ENCODE measurements around the gene WRNIP1.

Gene WRNIP1

DNA sequence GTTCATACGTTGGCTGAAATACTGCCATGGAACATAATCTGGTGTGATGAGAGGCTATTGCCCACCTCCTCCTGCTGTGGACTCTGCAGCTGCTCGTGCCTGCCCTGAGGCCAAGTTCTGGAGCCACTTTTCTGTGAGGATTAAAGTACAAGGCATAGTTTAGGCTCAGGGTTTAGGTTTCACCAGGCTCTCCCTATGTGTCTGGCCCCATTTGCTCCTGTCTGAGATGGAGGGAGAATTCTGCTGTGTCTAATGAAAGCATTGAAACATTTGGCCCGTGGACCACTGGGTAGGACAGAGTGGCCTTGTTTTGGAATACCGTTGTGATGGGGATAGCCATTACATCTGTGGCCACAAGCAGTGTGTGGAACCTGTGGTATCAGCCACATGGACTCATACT lies 5.9 kb downstream of the WRNIP1 start:
- DNase-seq: no peak
- no peaks in the 10 kb centered on the region for H3K27me3 ChIP-seq (replicated peaks in 2 of 5; ENCODE audit: control insufficient read depth in 4 of 5, insufficient read depth in 5 of 5, low read length in 4 of 5)
- H3K36me3 ChIP-seq (ENCODE audit: control insufficient read depth in 4 of 4, insufficient read depth in 4 of 4, low read length in 3 of 4): peaks cover 22 to 67% (median 44%) of the 10 kb centered on the region in 4 experiments
- POLR2A ChIA-PET: no interaction called here
- 93% methylated on average over 3 of the region's 4 CpGs for WGBS (ENCODE audit: insufficient coverage)
- CTCF ChIA-PET: interaction anchor here (1.6 to 11.4 kb wide), 6 partner anchors 10 to 219 kb away, joined by 3 to 192 read pairs (median 18); partner anchors contain the start of gene MYLK4
- peak overlapping the region in 1 of 2 experiments; percentile 39 for H3K27ac ChIP-seq (ENCODE audit: insufficient read depth in 1 of 2, low read depth in 1 of 2, low read length in 2 of 2, poor library complexity in 1 of 2, severe bottlenecking in 2 of 2)
- peaks cover 24 to 81% (median 35%) of the 10 kb centered on the region in 4 experiments for H3K4me1 ChIP-seq (ENCODE audit: control extremely low read depth in 1 of 4, control insufficient read depth in 4 of 4, insufficient read depth in 4 of 4, low read length in 3 of 4)
- H3K4me3 ChIP-seq (ENCODE audit: control insufficient read depth in 1 of 7, extremely low read depth in 1 of 7, insufficient read depth in 4 of 7, low read depth in 2 of 7, low read length in 6 of 7): peak overlapping the region in 2 of 7 experiments; percentile 1 to 96
- no peaks in the 10 kb centered on the region for H3K9me3 ChIP-seq (ENCODE audit: control extremely low read depth in 1 of 5, control insufficient read depth in 4 of 5, insufficient read depth in 2 of 5, low read depth in 1 of 5, low read length in 4 of 5)

DNA sequence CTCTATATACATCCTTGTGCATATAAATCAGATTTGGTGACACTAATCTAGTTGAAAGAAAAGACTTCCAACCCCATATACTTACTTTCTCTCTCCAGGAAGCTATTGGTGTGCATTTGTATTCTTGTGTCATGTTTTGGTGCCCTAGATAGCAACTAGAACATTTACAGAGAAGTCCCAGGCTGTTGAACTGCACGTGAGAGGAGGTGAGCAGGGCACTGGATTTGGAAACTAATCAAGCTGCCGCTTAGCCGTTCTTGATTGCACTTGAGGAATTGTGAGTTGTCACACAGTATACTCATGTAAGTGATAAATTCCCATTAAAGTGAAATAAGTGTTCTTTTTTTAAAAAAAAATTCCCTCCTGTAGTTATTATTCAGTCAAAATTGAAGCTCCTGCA lies 7.6 kb downstream of the WRNIP1 start:
- no peak for DNase-seq
- CTCF ChIA-PET: interaction anchor here (0.7 to 11.4 kb wide), 12 partner anchors 8 to 217 kb away, joined by 3 to 192 read pairs (median 6); partner anchors contain the start of genes MYLK4 and SERPINB1
- peaks cover 16 to 82% (median 26%) of the 10 kb centered on the region in 4 experiments for H3K4me1 ChIP-seq (ENCODE audit: control extremely low read depth in 1 of 4, control insufficient read depth in 4 of 4, insufficient read depth in 4 of 4, low read length in 3 of 4)
- WGBS (ENCODE audit: insufficient coverage): no CpG with 5 or more reads among the region's 3 CpGs
- H3K27ac ChIP-seq (ENCODE audit: insufficient read depth in 1 of 2, low read depth in 1 of 2, low read length in 2 of 2, poor library complexity in 1 of 2, severe bottlenecking in 2 of 2): peak overlapping the region in 1 of 2 experiments; percentile 34
- peaks cover 22 to 79% (median 53%) of the 10 kb centered on the region in 4 experiments for H3K36me3 ChIP-seq (ENCODE audit: control insufficient read depth in 4 of 4, insufficient read depth in 4 of 4, low read length in 3 of 4)
- no peaks in the 10 kb centered on the region for H3K9me3 ChIP-seq (ENCODE audit: control extremely low read depth in 1 of 5, control insufficient read depth in 4 of 5, insufficient read depth in 2 of 5, low read depth in 1 of 5, low read length in 4 of 5)
- no peak overlapping the region for H3K4me3 ChIP-seq (ENCODE audit: control insufficient read depth in 1 of 7, extremely low read depth in 1 of 7, insufficient read depth in 4 of 7, low read depth in 2 of 7, low read length in 6 of 7)
- POLR2A ChIA-PET: no interaction called here
- H3K27me3 ChIP-seq (replicated peaks in 2 of 5; ENCODE audit: control insufficient read depth in 4 of 5, insufficient read depth in 5 of 5, low read length in 4 of 5): no peaks in the 10 kb centered on the region

DNA sequence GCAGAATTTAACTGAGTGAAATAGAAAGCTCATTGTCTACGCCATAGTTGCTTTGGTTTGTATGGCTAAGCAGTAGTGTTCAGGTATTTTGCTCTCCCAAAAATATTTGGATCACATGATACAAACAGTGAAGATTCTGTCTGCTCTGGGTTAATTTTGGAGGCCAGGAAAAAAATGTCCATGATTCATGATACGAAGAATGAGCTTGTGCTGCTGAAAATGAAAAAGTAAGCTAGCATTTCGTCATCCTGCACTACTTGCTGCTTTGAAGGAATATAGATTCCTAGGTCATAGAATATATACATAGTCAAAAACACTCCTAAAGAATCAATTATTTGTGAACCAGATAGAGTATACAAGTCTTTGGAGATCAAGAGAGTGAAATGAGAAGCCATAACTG lies 8.3 kb downstream of the WRNIP1 start:
- CTCF ChIA-PET: interaction anchor here (1.1 to 11.4 kb wide), 9 partner anchors 7 to 175 kb away, joined by 3 to 192 read pairs (median 7); partner anchors contain the start of genes MYLK4 and SERPINB1
- Histone ChIP-seq H3K4me3 (ENCODE audit: control insufficient read depth in 1 of 7, extremely low read depth in 1 of 7, insufficient read depth in 4 of 7, low read depth in 2 of 7, low read length in 6 of 7) (no peak overlapping the region), H3K36me3 (ENCODE audit: control insufficient read depth in 4 of 4, insufficient read depth in 4 of 4, low read length in 3 of 4) (peaks cover 23 to 81% (median 54%) of the 10 kb centered on the region in 4 experiments), H3K4me1 (ENCODE audit: control extremely low read depth in 1 of 4, control insufficient read depth in 4 of 4, insufficient read depth in 4 of 4, low read length in 3 of 4) (peaks cover 10 to 78% (median 20%) of the 10 kb centered on the region in 4 experiments), H3K9me3 (ENCODE audit: control extremely low read depth in 1 of 5, control insufficient read depth in 4 of 5, insufficient read depth in 2 of 5, low read depth in 1 of 5, low read length in 4 of 5) (no peaks in the 10 kb centered on the region), H3K27ac (ENCODE audit: insufficient read depth in 1 of 2, low read depth in 1 of 2, low read length in 2 of 2, poor library complexity in 1 of 2, severe bottlenecking in 2 of 2) (no peak overlapping the region), H3K27me3 (replicated peaks in 2 of 5; ENCODE audit: control insufficient read depth in 4 of 5, insufficient read depth in 5 of 5, low read length in 4 of 5) (no peaks in the 10 kb centered on the region)
- POLR2A ChIA-PET: no interaction called here
- DNase-seq: no peak
- 50% methylated on average over 2 of the region's 3 CpGs for WGBS (ENCODE audit: insufficient coverage)

DNA sequence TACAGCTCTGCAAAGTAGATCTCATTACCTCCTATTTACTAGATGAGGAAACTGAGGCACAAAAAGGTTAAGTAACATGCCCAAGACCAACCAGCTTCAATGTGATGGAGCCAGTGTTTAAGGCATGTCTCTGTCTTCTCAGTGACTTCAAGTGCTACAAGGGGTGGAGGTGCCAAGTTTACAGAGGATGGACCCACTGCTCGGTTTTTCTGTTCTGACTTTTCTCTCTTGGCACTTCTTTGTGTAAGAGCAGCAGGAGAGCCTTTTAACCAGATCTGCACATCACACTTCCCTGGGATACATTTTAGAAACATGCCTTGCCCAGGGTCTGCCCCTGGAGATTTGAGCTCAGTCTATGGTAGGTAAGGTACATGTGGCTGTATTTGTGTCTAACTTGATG lies 9.8 kb downstream of the WRNIP1 start:
- ChIA-PET CTCF (interaction anchor here (1.4 to 12.0 kb wide), 3 partner anchors 5 to 16 kb away, joined by 3 to 192 read pairs (median 192); partner anchors contain the start of gene WRNIP1), POLR2A (no interaction called here)
- 100% methylated on average over 1 of the region's 1 CpG for WGBS (ENCODE audit: insufficient coverage)

DNA sequence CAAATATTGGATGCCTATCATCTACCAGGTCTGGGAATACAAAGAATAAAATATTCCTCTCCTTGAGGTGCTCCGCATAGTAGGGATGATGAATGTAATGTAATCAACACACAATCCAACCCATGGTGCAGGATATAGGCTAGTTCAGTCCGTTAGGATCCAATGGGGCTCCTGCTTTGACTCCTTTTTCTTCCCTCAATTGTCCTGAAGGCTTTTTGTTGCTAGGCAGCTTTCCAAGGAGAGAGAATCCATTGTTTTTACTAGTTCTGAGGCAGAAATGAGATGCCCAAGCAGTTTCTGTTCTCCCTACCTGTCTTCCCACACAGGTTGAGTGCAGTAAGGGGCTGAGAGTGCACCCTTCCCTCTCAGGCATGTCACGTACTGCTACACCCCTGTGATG lies 12.1 kb downstream of the WRNIP1 start:
- Histone ChIP-seq H3K27ac (ENCODE audit: insufficient read depth in 1 of 2, low read depth in 1 of 2, low read length in 2 of 2, poor library complexity in 1 of 2, severe bottlenecking in 2 of 2) (peak overlapping the region in 1 of 2 experiments; percentile 27), H3K9me3 (ENCODE audit: control extremely low read depth in 1 of 5, control insufficient read depth in 4 of 5, insufficient read depth in 2 of 5, low read depth in 1 of 5, low read length in 4 of 5) (no peaks in the 10 kb centered on the region), H3K4me1 (ENCODE audit: control extremely low read depth in 1 of 4, control insufficient read depth in 4 of 4, insufficient read depth in 4 of 4, low read length in 3 of 4) (peaks cover 0 to 53% (median 8%) of the 10 kb centered on the region in 4 experiments), H3K4me3 (ENCODE audit: control insufficient read depth in 1 of 7, extremely low read depth in 1 of 7, insufficient read depth in 4 of 7, low read depth in 2 of 7, low read length in 6 of 7) (no peak overlapping the region), H3K36me3 (ENCODE audit: control insufficient read depth in 4 of 4, insufficient read depth in 4 of 4, low read length in 3 of 4) (peaks cover 22 to 93% (median 72%) of the 10 kb centered on the region in 4 experiments), H3K27me3 (replicated peaks in 2 of 5; ENCODE audit: control insufficient read depth in 4 of 5, insufficient read depth in 5 of 5, low read length in 4 of 5) (no peaks in the 10 kb centered on the region)
- no peak for DNase-seq
- CTCF ChIA-PET: interaction anchor here (0.6 to 12.0 kb wide), 7 partner anchors 7 to 66 kb away, joined by 3 to 192 read pairs (median 3); partner anchors contain the start of gene WRNIP1
- POLR2A ChIA-PET: interaction anchor here (0.6 kb wide), 1 partner anchor 11 kb away, joined by 3 read pairs; no protein-coding TSS in a partner anchor
- WGBS (ENCODE audit: insufficient coverage): 100% methylated on average over 1 of the region's 3 CpGs

More for the DNA sequence above, 9.8 kb downstream of the WRNIP1 start:
- H3K4me3 ChIP-seq (ENCODE audit: control insufficient read depth in 1 of 7, extremely low read depth in 1 of 7, insufficient read depth in 4 of 7, low read depth in 2 of 7, low read length in 6 of 7): no peak overlapping the region
- peaks cover under 1 to 64% (median 13%) of the 10 kb centered on the region in 4 experiments for H3K4me1 ChIP-seq (ENCODE audit: control extremely low read depth in 1 of 4, control insufficient read depth in 4 of 4, insufficient read depth in 4 of 4, low read length in 3 of 4)
- no peak for DNase-seq
- H3K9me3 ChIP-seq (ENCODE audit: control extremely low read depth in 1 of 5, control insufficient read depth in 4 of 5, insufficient read depth in 2 of 5, low read depth in 1 of 5, low read length in 4 of 5): no peaks in the 10 kb centered on the region
- H3K27me3 ChIP-seq (replicated peaks in 2 of 5; ENCODE audit: control insufficient read depth in 4 of 5, insufficient read depth in 5 of 5, low read length in 4 of 5): no peaks in the 10 kb centered on the region
- no peak overlapping the region for H3K27ac ChIP-seq (ENCODE audit: insufficient read depth in 1 of 2, low read depth in 1 of 2, low read length in 2 of 2, poor library complexity in 1 of 2, severe bottlenecking in 2 of 2)
- H3K36me3 ChIP-seq (ENCODE audit: control insufficient read depth in 4 of 4, insufficient read depth in 4 of 4, low read length in 3 of 4): peaks cover 28 to 91% (median 65%) of the 10 kb centered on the region in 4 experiments

DNA sequence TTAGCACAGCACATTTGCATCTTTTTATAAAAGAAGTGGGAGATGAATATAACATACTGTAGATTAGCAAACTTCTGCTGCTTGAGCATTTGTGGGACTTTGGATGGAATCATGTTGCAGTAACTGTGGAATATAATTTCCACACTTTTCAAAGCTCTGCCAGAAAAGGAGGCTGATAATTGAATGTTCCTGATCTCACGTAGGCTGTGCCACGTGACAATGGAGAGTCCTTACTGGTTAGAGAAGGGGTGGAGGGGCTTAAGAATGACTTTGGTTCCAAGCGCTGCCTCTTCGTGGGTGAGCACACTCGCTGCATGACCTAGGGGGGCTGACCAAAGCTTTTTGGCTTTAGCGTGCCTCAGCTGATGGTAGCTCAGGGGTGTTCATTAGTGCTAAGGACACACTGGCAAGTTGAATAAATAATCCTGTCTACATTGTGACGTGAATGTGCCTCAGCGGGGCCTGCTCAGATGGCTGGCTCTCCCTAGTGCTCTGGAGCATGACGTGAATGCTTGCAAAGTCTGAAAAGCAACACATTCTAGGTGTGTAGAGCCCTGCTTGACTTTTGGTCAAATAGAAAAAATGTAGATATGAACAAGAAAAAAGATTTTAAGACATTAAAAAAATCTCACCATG lies 15.0 kb downstream of the WRNIP1 start:
- Histone ChIP-seq H3K9me3 (ENCODE audit: control extremely low read depth in 1 of 5, control insufficient read depth in 4 of 5, insufficient read depth in 2 of 5, low read depth in 1 of 5, low read length in 4 of 5) (no peaks in the 10 kb centered on the region), H3K4me3 (ENCODE audit: control insufficient read depth in 1 of 7, extremely low read depth in 1 of 7, insufficient read depth in 4 of 7, low read depth in 2 of 7, low read length in 6 of 7) (no peak overlapping the region), H3K4me1 (ENCODE audit: control extremely low read depth in 1 of 4, control insufficient read depth in 4 of 4, insufficient read depth in 4 of 4, low read length in 3 of 4) (peaks cover 12 to 56% (median 33%) of the 10 kb centered on the region in 4 experiments), H3K36me3 (ENCODE audit: control insufficient read depth in 4 of 4, insufficient read depth in 4 of 4, low read length in 3 of 4) (peaks cover 6 to 86% (median 52%) of the 10 kb centered on the region in 4 experiments), H3K27ac (ENCODE audit: insufficient read depth in 1 of 2, low read depth in 1 of 2, low read length in 2 of 2, poor library complexity in 1 of 2, severe bottlenecking in 2 of 2) (peak overlapping the region in 1 of 2 experiments; percentile 16), H3K27me3 (replicated peaks in 2 of 5; ENCODE audit: control insufficient read depth in 4 of 5, insufficient read depth in 5 of 5, low read length in 4 of 5) (no peaks in the 10 kb centered on the region)
- CTCF ChIA-PET: interaction anchor here (0.7 to 12.0 kb wide), 9 partner anchors 9 to 209 kb away, joined by 3 to 192 read pairs (median 5); partner anchors contain the start of genes SERPINB1 and WRNIP1
- WGBS (ENCODE audit: insufficient coverage): 95% methylated on average over 9 of the region's 9 CpGs
- DNase-seq: no peak
- POLR2A ChIA-PET: interaction anchor here (0.8 kb wide), 1 partner anchor 10 kb away, joined by 3 read pairs; no protein-coding TSS in a partner anchor

Data from common myeloid progenitor, CD34-positive (primary cell).